Activated naive CD4-positive, alpha-beta T cell treated with Interleukin-2 at 50 U/mL for 16 hours (primary cell): ENCODE data around the gene SLC44A2.

Experiments used
- DNase-seq: peaks from one replicate; pipeline ENCODE4 v3.0.0-alpha.2; 2020

Gene SLC44A2

GRCh38 chr19:10683582-10683981 is 58.2 kb downstream of the SLC44A2 start:
- no peak for DNase-seq

DNA sequence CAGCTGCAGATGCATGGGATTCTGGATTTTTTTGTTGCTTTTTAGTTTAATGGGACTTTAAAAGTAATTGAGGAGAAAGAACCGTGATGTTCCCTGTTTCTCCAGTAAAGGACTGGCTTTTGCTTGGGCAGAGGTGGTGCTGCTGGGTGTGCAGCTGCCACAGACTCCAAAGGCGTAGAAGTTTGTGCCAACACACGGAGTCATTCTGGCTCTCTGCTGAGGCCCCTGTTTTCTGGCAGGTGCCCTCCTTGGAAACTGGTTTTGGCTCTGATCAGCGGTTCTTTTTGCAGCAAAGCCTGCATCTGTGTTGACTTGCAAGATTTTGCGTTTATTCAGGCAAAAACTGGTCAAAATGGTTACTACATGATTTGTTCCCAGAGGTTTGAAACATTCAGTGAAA is 59.9 kb downstream of the SLC44A2 start:
- no peak for DNase-seq

GRCh38 chr19:10686193-10686592 is 60.8 kb downstream of the SLC44A2 start:
- no peak for DNase-seq

GRCh38 chr19:10686661-10687517 is 61.5 kb downstream of the SLC44A2 start:
- DNase-seq = no peak

- no peak for DNase-seq
Observed at GRCh38 chr19:10687518-10688288, 62.4 kb downstream of the SLC44A2 start.

GRCh38 chr19:10688545-10689280 is 63.4 kb downstream of the SLC44A2 start:
- DNase-seq = no peak

GRCh38 chr19:10690341-10690781 is 65.0 kb downstream of the SLC44A2 start:
- no peak for DNase-seq

DNA sequence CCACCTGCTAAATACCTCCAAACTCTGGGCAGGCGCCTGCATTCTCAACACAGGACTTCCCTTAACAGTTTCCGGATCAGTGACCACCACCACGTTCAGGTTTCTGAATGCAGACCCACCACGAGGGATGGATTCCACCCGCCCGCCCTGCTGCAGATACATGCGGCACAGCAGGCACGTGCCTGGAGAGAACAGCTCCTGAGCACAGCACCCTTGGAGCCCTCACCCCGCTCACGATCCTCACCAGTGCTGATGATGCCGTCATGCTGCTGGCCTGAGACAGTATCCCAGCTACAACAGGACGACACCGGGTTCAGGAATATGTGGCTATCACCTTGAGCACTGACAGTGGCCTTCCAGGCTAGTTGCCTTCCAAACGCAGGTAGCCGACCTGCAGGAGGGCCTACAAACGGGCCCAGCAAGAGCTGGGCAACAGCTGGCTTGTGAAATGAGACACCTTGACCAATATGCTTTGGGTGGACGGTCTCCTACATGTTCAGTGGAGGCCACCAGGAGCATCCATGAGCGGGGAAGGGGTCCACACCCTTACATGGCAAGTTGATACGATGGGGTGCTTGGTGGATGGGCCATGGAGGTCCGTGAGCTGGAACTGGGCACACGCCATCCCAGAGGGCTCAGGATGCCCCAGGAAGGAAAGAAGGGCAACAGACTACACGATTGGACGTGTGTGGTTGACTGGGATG is 66.0 kb downstream of the SLC44A2 start:
- DNase-seq = no peak

GRCh38 chr19:10691883-10692282 is 66.5 kb downstream of the SLC44A2 start:
- DNase-seq = no peak

- no peak for DNase-seq
Observed at GRCh38 chr19:10692673-10693264, 67.4 kb downstream of the SLC44A2 start.
